GM18519 (cell line): ENCODE measurements around the gene AFF4.

Experiments used
- ATAC-seq: cut with Tn5 transposase; IDR thresholded peaks from one replicate; pipeline ENCODE4 v1.9.1; 2021; ENCODE audit warnings: mild to moderate bottlenecking, moderate library complexity; ENCODE audit not compliant: unreplicated experiment, low FRiP score

Gene AFF4

DNA sequence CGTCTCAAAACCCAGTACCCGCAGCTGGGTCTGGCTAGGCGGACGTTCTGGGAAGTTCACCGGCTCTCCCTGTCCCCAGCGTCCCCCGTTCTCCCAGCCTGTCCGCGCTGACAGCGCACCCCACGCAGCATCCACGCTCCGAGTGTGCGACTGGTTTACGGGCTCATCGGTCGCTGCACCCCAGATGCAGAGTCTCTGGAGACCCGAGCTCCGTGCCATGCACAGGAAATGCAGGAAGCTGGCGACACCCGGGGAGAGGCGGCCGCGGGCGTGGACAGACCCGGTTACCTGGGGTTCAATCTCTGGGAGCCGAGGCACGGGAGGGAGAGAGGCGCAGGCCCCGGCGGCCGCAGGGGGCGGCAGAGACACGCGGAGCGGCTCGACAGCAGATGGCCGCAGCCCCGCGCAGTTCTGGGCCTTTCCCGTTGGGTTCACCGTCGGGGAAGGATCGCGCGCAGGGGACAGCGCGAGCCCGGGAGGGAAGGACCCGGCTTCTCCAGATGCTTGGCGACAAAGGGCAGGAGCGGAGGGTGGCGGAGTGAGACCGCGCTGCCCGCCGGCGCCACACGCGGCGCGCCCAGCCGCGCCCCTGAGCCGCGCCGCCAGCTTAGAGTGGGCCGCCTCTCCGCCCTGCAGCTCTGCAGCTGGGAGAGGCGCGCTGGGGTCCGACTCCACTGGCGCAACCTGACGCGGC lies 133.5 kb downstream of the AFF4 start:
- ATAC-seq: peak; percentile 61

- ATAC-seq: no peak
Observed at GRCh38 chr5:132828846-132829494, 134.5 kb downstream of the AFF4 start.

DNA sequence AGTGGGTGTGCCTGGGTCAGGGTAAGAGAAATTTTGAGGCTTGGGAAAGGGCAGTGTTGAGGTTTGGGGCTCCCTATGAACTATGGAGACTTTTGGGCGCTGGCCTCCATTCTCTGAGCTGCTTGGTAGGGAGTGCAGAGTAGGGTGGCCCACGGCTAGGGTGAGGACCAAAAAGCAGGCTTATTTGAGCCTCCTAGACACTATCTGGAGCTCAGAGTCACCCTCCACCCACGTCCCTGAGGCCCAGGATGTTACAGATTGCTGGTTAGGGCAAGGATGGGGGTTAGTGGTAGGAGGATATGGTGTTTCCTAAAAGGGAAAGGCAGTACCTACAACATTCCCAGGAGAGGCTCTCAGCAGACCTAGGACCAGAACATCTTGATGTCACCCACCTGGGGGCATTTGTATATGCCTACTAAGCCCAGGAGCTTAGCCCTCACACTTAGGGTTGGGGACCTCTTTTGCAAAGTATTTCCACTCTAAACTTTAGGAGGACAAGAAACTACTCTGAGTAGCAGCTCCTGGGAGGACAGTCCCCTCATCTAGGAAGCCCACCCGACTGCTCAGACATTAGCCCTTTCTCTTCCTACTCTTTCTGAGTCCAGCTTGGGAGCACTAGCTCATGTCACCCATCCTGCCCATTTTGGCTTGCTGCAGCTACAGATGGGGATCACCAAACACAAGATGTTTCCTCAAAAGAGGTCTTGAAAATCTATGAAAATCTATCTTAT lies 135.3 kb downstream of the AFF4 start:
- no peak for ATAC-seq

DNA sequence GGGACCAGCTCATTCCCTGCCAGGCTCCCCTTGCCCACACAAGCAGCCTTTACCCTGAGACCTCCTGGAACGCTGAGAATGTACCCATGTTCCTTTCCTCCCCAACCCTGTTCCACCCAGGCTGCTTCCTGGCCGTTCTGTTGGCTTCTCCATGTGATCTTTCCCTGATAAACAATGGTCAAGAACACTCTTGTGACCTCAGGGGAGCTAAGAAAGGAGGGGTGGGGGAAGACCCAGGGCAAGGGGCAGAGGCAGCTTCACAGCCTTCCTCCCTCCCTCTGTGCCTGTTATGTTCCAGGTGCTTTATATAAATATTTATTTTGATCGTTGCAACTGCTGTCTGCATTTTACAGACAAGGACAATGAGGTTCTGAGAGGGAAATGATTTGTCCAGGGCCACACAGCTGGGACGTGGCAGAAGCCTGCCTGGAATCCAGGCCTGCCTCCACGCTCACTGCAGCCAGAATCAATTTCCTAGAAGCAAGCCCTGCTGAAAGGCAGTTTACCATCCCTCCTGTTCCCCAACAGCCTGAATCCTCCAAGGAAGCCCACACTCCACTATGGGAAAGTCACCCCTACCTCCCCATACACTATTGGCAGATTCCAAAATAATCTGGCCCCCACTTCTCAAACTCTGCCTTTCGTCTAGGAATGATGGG lies 136.9 kb downstream of the AFF4 start:
- ATAC-seq: no peak

DNA sequence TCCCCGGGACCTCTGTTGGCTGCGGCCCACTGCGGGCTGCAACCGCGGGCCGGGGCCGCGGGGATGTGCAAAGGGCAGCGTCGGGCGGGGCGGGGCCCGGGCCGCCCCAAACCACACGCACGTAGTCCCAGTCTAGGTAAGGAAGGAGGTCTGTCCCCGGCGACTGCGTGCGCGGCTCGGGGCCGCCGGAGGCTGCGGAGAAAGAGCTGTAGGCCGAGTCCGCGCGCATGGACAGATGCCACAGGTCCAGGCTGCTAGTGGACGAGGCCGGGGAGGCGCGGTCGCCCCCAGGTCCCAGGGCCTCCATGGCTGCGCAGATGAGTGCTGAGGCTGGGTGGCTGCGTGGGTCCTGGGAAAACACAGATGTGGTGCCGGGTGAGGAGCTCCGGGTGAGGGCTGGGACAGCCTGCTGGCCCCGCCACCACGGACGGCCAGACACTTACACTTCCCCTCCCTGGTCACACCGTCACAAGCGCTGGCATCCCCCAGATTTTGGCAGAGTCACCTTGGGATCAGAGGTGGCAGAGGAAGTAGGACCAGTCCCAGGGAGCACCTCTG lies 137.5 kb downstream of the AFF4 start:
- ATAC-seq: no peak
